ENCODE results near the gene TMEM163. TPM values are rescaled to one million over a fixed set of nuclear protein-coding genes. Genes with fewer than 3 reads are reported as not detected.
"Not testable (repeated sequence)": the region's sequence is repeated elsewhere in the genome, so short reads cannot be mapped to it uniquely, and the experiment has no call there.

Gene TMEM163
- total and polyA plus RNA-seq, 2 donors = 5.0 TPM

- no peaks in the 10 kb centered on the region for H3K9me3 ChIP-seq (ENCODE audit: control insufficient read depth in 2 of 2, insufficient read depth in 1 of 2, low read length in 1 of 2)
- no peaks in the 10 kb centered on the region for H3K36me3 ChIP-seq (ENCODE audit: control insufficient read depth in 2 of 2, insufficient read depth in 2 of 2, low read length in 1 of 2)
- H3K27ac ChIP-seq (ENCODE audit: low read depth in 1 of 2, low read length in 1 of 2) = no peak overlapping the region
- H3K4me3 ChIP-seq (ENCODE audit: low read length in 2 of 2) = no peak overlapping the region
- over 99% methylated on average over 4 of the region's 4 CpGs for WGBS
- H3K4me1 ChIP-seq (ENCODE audit: control insufficient read depth in 2 of 2, insufficient read depth in 2 of 2, low read length in 2 of 2) = no peaks in the 10 kb centered on the region
- DNase-seq (ENCODE audit: low read depth in 6 of 9, low spot score in 9 of 9) = no peak
- H3K27me3 ChIP-seq (ENCODE audit: control insufficient read depth in 2 of 2, insufficient read depth in 1 of 2, low read length in 1 of 2) = no peaks in the 10 kb centered on the region
Measured at GRCh38 chr2:134625311-134625710, 93.5 kb downstream of the TMEM163 start.

- no peaks in the 10 kb centered on the region for H3K36me3 ChIP-seq (ENCODE audit: control insufficient read depth in 2 of 2, insufficient read depth in 2 of 2, low read length in 1 of 2)
- H3K4me3 ChIP-seq (ENCODE audit: low read length in 2 of 2) = no peak overlapping the region
- no peak for DNase-seq (ENCODE audit: low read depth in 6 of 9, low spot score in 9 of 9)
- no peaks in the 10 kb centered on the region for H3K27me3 ChIP-seq (ENCODE audit: control insufficient read depth in 2 of 2, insufficient read depth in 1 of 2, low read length in 1 of 2)
- no peaks in the 10 kb centered on the region for H3K9me3 ChIP-seq (ENCODE audit: control insufficient read depth in 2 of 2, insufficient read depth in 1 of 2, low read length in 1 of 2)
- H3K4me1 ChIP-seq (ENCODE audit: control insufficient read depth in 2 of 2, insufficient read depth in 2 of 2, low read length in 2 of 2) = no peaks in the 10 kb centered on the region
- WGBS = 81% methylated on average over 3 of the region's 3 CpGs
- H3K27ac ChIP-seq (ENCODE audit: low read depth in 1 of 2, low read length in 1 of 2) = no peak overlapping the region
Measured at GRCh38 chr2:134623796-134624195, 95.0 kb downstream of the TMEM163 start.

- DNase-seq (ENCODE audit: low read depth in 6 of 9, low spot score in 9 of 9) = no peak
- WGBS = 96% methylated on average over 3 of the region's 3 CpGs
- no peak overlapping the region for H3K27ac ChIP-seq (ENCODE audit: low read depth in 1 of 2, low read length in 1 of 2)
- H3K27me3 ChIP-seq (ENCODE audit: control insufficient read depth in 2 of 2, insufficient read depth in 1 of 2, low read length in 1 of 2) = no peaks in the 10 kb centered on the region
- H3K4me3 ChIP-seq (ENCODE audit: low read length in 2 of 2) = no peak overlapping the region
- H3K36me3 ChIP-seq (ENCODE audit: control insufficient read depth in 2 of 2, insufficient read depth in 2 of 2, low read length in 1 of 2) = no peaks in the 10 kb centered on the region
- H3K9me3 ChIP-seq (ENCODE audit: control insufficient read depth in 2 of 2, insufficient read depth in 1 of 2, low read length in 1 of 2) = no peaks in the 10 kb centered on the region
- no peaks in the 10 kb centered on the region for H3K4me1 ChIP-seq (ENCODE audit: control insufficient read depth in 2 of 2, insufficient read depth in 2 of 2, low read length in 2 of 2)
Measured at GRCh38 chr2:134623046-134623445, 95.8 kb downstream of the TMEM163 start.

GRCh38 chr2:134621939-134622705 lies 96.7 kb downstream of the TMEM163 start:
- Histone ChIP-seq H3K4me1 (ENCODE audit: control insufficient read depth in 2 of 2, insufficient read depth in 2 of 2, low read length in 2 of 2) (no peaks in the 10 kb centered on the region), H3K4me3 (ENCODE audit: low read length in 2 of 2) (no peak overlapping the region), H3K27me3 (ENCODE audit: control insufficient read depth in 2 of 2, insufficient read depth in 1 of 2, low read length in 1 of 2) (no peaks in the 10 kb centered on the region), H3K36me3 (ENCODE audit: control insufficient read depth in 2 of 2, insufficient read depth in 2 of 2, low read length in 1 of 2) (no peaks in the 10 kb centered on the region), H3K9me3 (ENCODE audit: control insufficient read depth in 2 of 2, insufficient read depth in 1 of 2, low read length in 1 of 2) (no peaks in the 10 kb centered on the region), H3K27ac (ENCODE audit: low read depth in 1 of 2, low read length in 1 of 2) (no peak overlapping the region)
- DNase-seq (ENCODE audit: low read depth in 6 of 9, low spot score in 9 of 9) = no peak
- 96% methylated on average over 10 of the region's 10 CpGs for WGBS

GRCh38 chr2:134619250-134619649 lies 99.5 kb downstream of the TMEM163 start:
- no peaks in the 10 kb centered on the region for H3K27me3 ChIP-seq (ENCODE audit: control insufficient read depth in 2 of 2, insufficient read depth in 1 of 2, low read length in 1 of 2)
- DNase-seq (ENCODE audit: low read depth in 6 of 9, low spot score in 9 of 9) = no peak
- H3K27ac ChIP-seq (ENCODE audit: low read depth in 1 of 2, low read length in 1 of 2) = no peak overlapping the region
- H3K36me3 ChIP-seq (ENCODE audit: control insufficient read depth in 2 of 2, insufficient read depth in 2 of 2, low read length in 1 of 2) = no peaks in the 10 kb centered on the region
- no peaks in the 10 kb centered on the region for H3K4me1 ChIP-seq (ENCODE audit: control insufficient read depth in 2 of 2, insufficient read depth in 2 of 2, low read length in 2 of 2)
- H3K9me3 ChIP-seq (ENCODE audit: control insufficient read depth in 2 of 2, insufficient read depth in 1 of 2, low read length in 1 of 2) = no peaks in the 10 kb centered on the region
- no peak overlapping the region for H3K4me3 ChIP-seq (ENCODE audit: low read length in 2 of 2)
- WGBS = 96% methylated on average over 4 of the region's 4 CpGs

GRCh38 chr2:134615480-134615879 lies 103.3 kb downstream of the TMEM163 start:
- not testable (repeated sequence) for H3K27me3 ChIP-seq (ENCODE audit: control insufficient read depth in 2 of 2, insufficient read depth in 1 of 2, low read length in 1 of 2); H3K4me1 ChIP-seq (ENCODE audit: control insufficient read depth in 2 of 2, insufficient read depth in 2 of 2, low read length in 2 of 2); H3K4me3 ChIP-seq (ENCODE audit: low read length in 2 of 2); H3K27ac ChIP-seq (ENCODE audit: low read depth in 1 of 2, low read length in 1 of 2); H3K36me3 ChIP-seq (ENCODE audit: control insufficient read depth in 2 of 2, insufficient read depth in 2 of 2, low read length in 1 of 2); H3K9me3 ChIP-seq (ENCODE audit: control insufficient read depth in 2 of 2, insufficient read depth in 1 of 2, low read length in 1 of 2); DNase-seq (ENCODE audit: low read depth in 6 of 9, low spot score in 9 of 9)
- 88% methylated on average over 3 of the region's 3 CpGs for WGBS

GRCh38 chr2:134611316-134611715 lies 107.5 kb downstream of the TMEM163 start:
- H3K36me3 ChIP-seq (ENCODE audit: control insufficient read depth in 2 of 2, insufficient read depth in 2 of 2, low read length in 1 of 2) = no peaks in the 10 kb centered on the region
- 100% methylated on average over 1 of the region's 1 CpG for WGBS
- no peak for DNase-seq (ENCODE audit: low read depth in 6 of 9, low spot score in 9 of 9)
- no peaks in the 10 kb centered on the region for H3K27me3 ChIP-seq (ENCODE audit: control insufficient read depth in 2 of 2, insufficient read depth in 1 of 2, low read length in 1 of 2)
- H3K27ac ChIP-seq (ENCODE audit: low read depth in 1 of 2, low read length in 1 of 2) = no peak overlapping the region
- no peaks in the 10 kb centered on the region for H3K4me1 ChIP-seq (ENCODE audit: control insufficient read depth in 2 of 2, insufficient read depth in 2 of 2, low read length in 2 of 2)
- H3K9me3 ChIP-seq (ENCODE audit: control insufficient read depth in 2 of 2, insufficient read depth in 1 of 2, low read length in 1 of 2) = peaks cover 0 to 4% of the 10 kb centered on the region in 2 donors
- no peak overlapping the region for H3K4me3 ChIP-seq (ENCODE audit: low read length in 2 of 2)

- H3K27me3 ChIP-seq (ENCODE audit: control insufficient read depth in 2 of 2, insufficient read depth in 1 of 2, low read length in 1 of 2) = no peaks in the 10 kb centered on the region
- no peaks in the 10 kb centered on the region for H3K4me1 ChIP-seq (ENCODE audit: control insufficient read depth in 2 of 2, insufficient read depth in 2 of 2, low read length in 2 of 2)
- H3K4me3 ChIP-seq (ENCODE audit: low read length in 2 of 2) = no peak overlapping the region
- WGBS = 95% methylated on average over 2 of the region's 2 CpGs
- no peak overlapping the region for H3K27ac ChIP-seq (ENCODE audit: low read depth in 1 of 2, low read length in 1 of 2)
- no peak for DNase-seq (ENCODE audit: low read depth in 6 of 9, low spot score in 9 of 9)
- H3K9me3 ChIP-seq (ENCODE audit: control insufficient read depth in 2 of 2, insufficient read depth in 1 of 2, low read length in 1 of 2) = peaks cover 0 to 4% of the 10 kb centered on the region in 2 donors
- H3K36me3 ChIP-seq (ENCODE audit: control insufficient read depth in 2 of 2, insufficient read depth in 2 of 2, low read length in 1 of 2) = no peaks in the 10 kb centered on the region
Measured at GRCh38 chr2:134610871-134611270, 107.9 kb downstream of the TMEM163 start.

GRCh38 chr2:134609924-134610513 lies 108.8 kb downstream of the TMEM163 start:
- DNase-seq (ENCODE audit: low read depth in 6 of 9, low spot score in 9 of 9) = no peak
- 96% methylated on average over 8 of the region's 8 CpGs for WGBS

More at GRCh38 chr2:134609924-134610513, 108.8 kb downstream of the TMEM163 start:
- Histone ChIP-seq H3K27ac (ENCODE audit: low read depth in 1 of 2, low read length in 1 of 2) (no peak overlapping the region), H3K36me3 (ENCODE audit: control insufficient read depth in 2 of 2, insufficient read depth in 2 of 2, low read length in 1 of 2) (no peaks in the 10 kb centered on the region), H3K4me1 (ENCODE audit: control insufficient read depth in 2 of 2, insufficient read depth in 2 of 2, low read length in 2 of 2) (no peaks in the 10 kb centered on the region), H3K9me3 (ENCODE audit: control insufficient read depth in 2 of 2, insufficient read depth in 1 of 2, low read length in 1 of 2) (peaks cover 0 to 4% of the 10 kb centered on the region in 2 donors), H3K27me3 (ENCODE audit: control insufficient read depth in 2 of 2, insufficient read depth in 1 of 2, low read length in 1 of 2) (no peaks in the 10 kb centered on the region), H3K4me3 (ENCODE audit: low read length in 2 of 2) (no peak overlapping the region)

Data from thymus (tissue), 11 donors.